ENCODE data around the gene DERA. TPM values are rescaled to one million over a fixed set of nuclear protein-coding genes. Genes with fewer than 3 reads are reported as not detected.

DERA gene
- total RNA-seq, 1 experiment from 2014 or later, result 67.6 TPM

DNA sequence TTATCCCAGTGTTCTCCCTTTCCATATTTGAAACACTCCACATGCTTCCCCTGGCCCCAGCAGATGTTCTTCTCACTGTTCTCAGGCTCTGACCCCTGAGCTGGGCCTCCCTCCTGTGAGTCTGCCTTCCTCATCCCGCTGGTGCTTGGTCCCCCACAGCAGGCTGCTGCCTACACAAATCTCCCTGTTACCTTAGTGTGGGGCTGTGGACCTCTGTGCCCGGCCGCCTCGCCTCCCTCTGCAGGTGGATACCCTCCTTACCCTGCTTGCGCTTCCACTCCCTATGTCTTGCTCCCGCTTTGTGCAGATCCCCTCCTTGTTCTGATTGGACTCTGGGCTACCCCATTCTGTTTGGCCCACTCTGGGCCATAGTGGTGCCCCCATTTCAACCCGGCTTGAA lies 6.9 kb downstream of the DERA start:
- H3K9me3 ChIP-seq (ENCODE audit: insufficient read depth, low read depth), result no peaks in the 10 kb centered on the region
- intact Hi-C loops (cut with micrococcal nuclease; ENCODE audit: unreplicated experiment), result loop anchor here (10.0 kb wide), 1 partner anchor 437 kb away; no protein-coding TSS in a partner anchor
- ChIA-PET POLR2A (ENCODE audit: unreplicated experiment) (no interaction called here), CTCF (no interaction called here)
- H3K4me2 ChIP-seq, result no peak overlapping the region
- H3K36me3 ChIP-seq (ENCODE audit: low read depth), result no peaks in the 10 kb centered on the region
- H3K79me2 ChIP-seq (ENCODE audit: low read depth), result no peaks in the 10 kb centered on the region; the same call in none of the 2 replicates
- H3K27me3 ChIP-seq (ENCODE audit: insufficient read depth, low read depth), result no peaks in the 10 kb centered on the region
- H3K4me3 ChIP-seq, result no peak overlapping the region
- no peak for DNase-seq
- peaks cover under 1% of the 10 kb centered on the region; the same call in 1 of the 2 replicates for H3K4me1 ChIP-seq (replicated peaks; ENCODE audit: insufficient read depth)
- TF ChIP-seq, protein P1, sequence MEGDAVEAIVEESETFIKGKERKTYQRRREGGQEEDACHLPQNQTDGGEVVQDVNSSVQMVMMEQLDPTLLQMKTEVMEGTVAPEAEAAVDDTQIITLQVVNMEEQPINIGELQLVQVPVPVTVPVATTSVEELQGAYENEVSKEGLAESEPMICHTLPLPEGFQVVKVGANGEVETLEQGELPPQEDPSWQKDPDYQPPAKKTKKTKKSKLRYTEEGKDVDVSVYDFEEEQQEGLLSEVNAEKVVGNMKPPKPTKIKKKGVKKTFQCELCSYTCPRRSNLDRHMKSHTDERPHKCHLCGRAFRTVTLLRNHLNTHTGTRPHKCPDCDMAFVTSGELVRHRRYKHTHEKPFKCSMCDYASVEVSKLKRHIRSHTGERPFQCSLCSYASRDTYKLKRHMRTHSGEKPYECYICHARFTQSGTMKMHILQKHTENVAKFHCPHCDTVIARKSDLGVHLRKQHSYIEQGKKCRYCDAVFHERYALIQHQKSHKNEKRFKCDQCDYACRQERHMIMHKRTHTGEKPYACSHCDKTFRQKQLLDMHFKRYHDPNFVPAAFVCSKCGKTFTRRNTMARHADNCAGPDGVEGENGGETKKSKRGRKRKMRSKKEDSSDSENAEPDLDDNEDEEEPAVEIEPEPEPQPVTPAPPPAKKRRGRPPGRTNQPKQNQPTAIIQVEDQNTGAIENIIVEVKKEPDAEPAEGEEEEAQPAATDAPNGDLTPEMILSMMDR (conservative IDR thresholded peaks at IDR 0.05), result no peak
- TF ChIP-seq EZH2 (IDR thresholded peaks at IDR 0.05; ENCODE audit: low read depth), result no peak
- no peaks in the 10 kb centered on the region for H3F3A ChIP-seq (ENCODE audit: insufficient read depth, low read depth)
- no peak overlapping the region for H2AFZ ChIP-seq
- BruUV-seq (replicated peaks), result no TSS peak
- no peaks in the 10 kb centered on the region for H4K20me1 ChIP-seq (ENCODE audit: insufficient read depth)
- no peaks in the 10 kb centered on the region for H3K9me2 ChIP-seq (ENCODE audit: insufficient read depth)
- no peak overlapping the region for H3K27ac ChIP-seq

DNA sequence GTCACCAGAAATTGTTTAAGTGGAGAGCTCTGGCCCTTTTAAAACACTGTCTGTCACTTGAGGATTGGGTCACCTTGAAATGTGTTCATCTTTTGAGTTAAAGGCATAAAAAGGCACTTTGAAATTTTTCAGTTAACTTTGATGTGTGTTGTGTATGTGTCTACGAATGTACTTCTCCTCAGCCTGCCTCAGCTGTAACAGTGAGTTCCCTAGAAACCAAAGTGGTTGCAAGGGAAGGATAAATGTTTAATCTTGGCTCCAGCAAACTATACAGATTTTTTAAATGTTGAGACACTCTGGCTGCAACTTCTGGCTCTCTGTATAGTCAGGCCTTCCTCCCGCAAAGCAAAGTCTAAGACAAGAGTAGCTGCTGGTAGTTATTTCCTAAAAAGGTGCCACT lies 8.3 kb downstream of the DERA start:
- no peak overlapping the region for H2AFZ ChIP-seq
- no TSS peak for BruUV-seq (replicated peaks)
- ChIA-PET POLR2A (ENCODE audit: unreplicated experiment) (no interaction called here), CTCF (no interaction called here)
- no peaks in the 10 kb centered on the region for H3F3A ChIP-seq (ENCODE audit: insufficient read depth, low read depth)
- H3K9me2 ChIP-seq (ENCODE audit: insufficient read depth), result no peaks in the 10 kb centered on the region
- no peaks in the 10 kb centered on the region for H3K27me3 ChIP-seq (ENCODE audit: insufficient read depth, low read depth)
- no peaks in the 10 kb centered on the region for H3K9me3 ChIP-seq (ENCODE audit: insufficient read depth, low read depth)
- no peak for DNase-seq
- H3K4me2 ChIP-seq, result no peak overlapping the region
- intact Hi-C loops (cut with micrococcal nuclease; ENCODE audit: unreplicated experiment), result loop anchor here (10.0 kb wide), 1 partner anchor 435 kb away; no protein-coding TSS in a partner anchor
- TF ChIP-seq, protein P1 (conservative IDR thresholded peaks at IDR 0.05), result no peak
- TF ChIP-seq EZH2 (IDR thresholded peaks at IDR 0.05; ENCODE audit: low read depth), result no peak
- H3K4me1 ChIP-seq (replicated peaks; ENCODE audit: insufficient read depth), result no peaks in the 10 kb centered on the region
- H3K4me3 ChIP-seq, result no peak overlapping the region
- H3K79me2 ChIP-seq (ENCODE audit: low read depth), result no peaks in the 10 kb centered on the region; the same call in 1 of the 2 replicates
- no peak overlapping the region for H3K27ac ChIP-seq
- H3K36me3 ChIP-seq (ENCODE audit: low read depth), result no peaks in the 10 kb centered on the region
- no peaks in the 10 kb centered on the region for H4K20me1 ChIP-seq (ENCODE audit: insufficient read depth)

DNA sequence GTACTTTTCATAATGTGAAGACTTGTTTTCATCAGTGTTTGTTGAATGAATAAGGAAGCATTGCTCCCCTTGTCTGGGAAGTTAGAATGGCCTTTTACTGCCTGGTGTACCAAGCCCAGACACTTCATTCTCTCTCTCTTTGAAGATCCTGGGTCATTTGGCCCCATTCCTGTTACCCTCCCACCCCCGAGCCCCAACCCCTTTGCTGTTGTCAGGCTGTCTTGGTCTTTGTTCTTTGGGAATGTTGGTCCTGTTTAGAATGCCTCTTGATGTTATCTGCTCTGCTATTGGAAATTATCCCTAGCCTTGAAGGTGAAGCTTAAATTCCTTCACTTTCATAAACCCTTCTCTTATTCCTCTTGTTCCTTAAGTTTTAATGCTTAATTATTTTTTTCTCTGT lies 13.8 kb downstream of the DERA start:
- H3K27me3 ChIP-seq (ENCODE audit: insufficient read depth, low read depth), result no peaks in the 10 kb centered on the region
- TF ChIP-seq, protein P1 (conservative IDR thresholded peaks at IDR 0.05), result no peak
- TF ChIP-seq EZH2 (IDR thresholded peaks at IDR 0.05; ENCODE audit: low read depth), result no peak
- no peaks in the 10 kb centered on the region for H3K9me3 ChIP-seq (ENCODE audit: insufficient read depth, low read depth)
- no peaks in the 10 kb centered on the region for H3K9me2 ChIP-seq (ENCODE audit: insufficient read depth)
- H4K20me1 ChIP-seq (ENCODE audit: insufficient read depth), result no peaks in the 10 kb centered on the region
- no peaks in the 10 kb centered on the region for H3F3A ChIP-seq (ENCODE audit: insufficient read depth, low read depth)
- no peak overlapping the region for H3K27ac ChIP-seq
- H2AFZ ChIP-seq, result no peak overlapping the region
- DNase-seq, result no peak
- ChIA-PET CTCF (no interaction called here), POLR2A (ENCODE audit: unreplicated experiment) (no interaction called here)
- no TSS peak for BruUV-seq (replicated peaks)
- no peaks in the 10 kb centered on the region for H3K36me3 ChIP-seq (ENCODE audit: low read depth)
- 0 out of 2 replicates have a peak, but pooled peaks cover 2% of the 10 kb centered on the region for H3K79me2 ChIP-seq (ENCODE audit: low read depth)
- no peak overlapping the region for H3K4me2 ChIP-seq
- no peak overlapping the region for H3K4me3 ChIP-seq
- intact Hi-C loops (cut with micrococcal nuclease; ENCODE audit: unreplicated experiment), result no loop called here
- H3K4me1 ChIP-seq (replicated peaks; ENCODE audit: insufficient read depth), result 0 out of 2 replicates have a peak, but pooled peaks cover 11% of the 10 kb centered on the region
